ENCODE results near the gene EMP1.
"Not testable (repeated sequence)": the region's sequence is repeated elsewhere in the genome, so short reads cannot be mapped to it uniquely, and the experiment has no call there.

Gene EMP1

GRCh38 chr12:13267826-13268225 lies 71.3 kb downstream of the EMP1 start:
- DNase-seq: not testable (repeated sequence)

GRCh38 chr12:13268581-13268980 lies 72.1 kb downstream of the EMP1 start:
- DNase-seq: no peak
